HL-60 (cell line): ENCODE data around the gene F7.

Experiments used
- DNase-seq, 2 experiments: peaks; one replicate each; pipeline ENCODE4 v3.0.0-alpha.2; 2010 to 2020; ENCODE audit warnings: low read depth in 1 of 2, low spot score in 1 of 2
- H3K27ac ChIP-seq: fragments of 250-450 bp; sonication (Bioruptor Pico); replicated peaks from 2 replicates; pipeline ENCODE4 v1.5.1; 2020; ENCODE audit warnings: mild to moderate bottlenecking, moderate library complexity
- H3K27me3 ChIP-seq: fragments of 250-450 bp; sonication (Bioruptor Pico); 2 replicates; pipeline ENCODE4 v1.5.1; 2021; ENCODE audit warnings: mild to moderate bottlenecking, moderate library complexity; ENCODE audit not compliant: insufficient read depth, poor library complexity, severe bottlenecking
- H3K4me3 ChIP-seq: replicated peaks from 2 replicates; pipeline ENCODE4 v1.5.1; 2011; ENCODE audit warnings: mild to moderate bottlenecking, control low read depth, low read length; ENCODE audit not compliant: insufficient read depth
- CTCF ChIP-seq: IDR thresholded peaks from one replicate; pipeline ENCODE4 v1.5.1; 2011; ENCODE audit warnings: low read length, control low read depth, inconsistent platforms; ENCODE audit not compliant: insufficient read depth
- GABPA ChIP-seq: IDR thresholded peaks from 2 replicates; pipeline ENCODE4 v1.6.1; 2012; ENCODE audit warnings: low read depth
- POLR2AphosphoS5 ChIP-seq: IDR thresholded peaks from 2 replicates; pipeline ENCODE4 v1.6.1; 2012; ENCODE audit warnings: low read depth
- REST ChIP-seq: IDR thresholded peaks from 2 replicates; pipeline ENCODE4 v1.6.1; 2012; ENCODE audit warnings: low read depth; ENCODE audit not compliant: insufficient replicate concordance
- SPI1 ChIP-seq: IDR thresholded peaks from 2 replicates; pipeline ENCODE4 v1.6.1; 2012; ENCODE audit warnings: low read depth, mild to moderate bottlenecking, borderline replicate concordance

F7 gene

GRCh38 chr13:113058988-113059850, 46.4 kb upstream of the F7 start:
- Histone ChIP-seq H3K27me3 (no peaks in the 10 kb centered on the region), H3K27ac (no peak overlapping the region), H3K4me3 (no peak overlapping the region)
- DNase-seq: no peak
- TF ChIP-seq SPI1 (no peak), GABPA (no peak), POLR2AphosphoS5 (no peak), CTCF (no peak), REST (no peak)

GRCh38 chr13:113059891-113060290, 45.7 kb upstream of the F7 start:
- no peak for TF ChIP-seq POLR2AphosphoS5
- TF ChIP-seq CTCF: no peak
- no peak for TF ChIP-seq GABPA
- no peak for TF ChIP-seq REST
- Histone ChIP-seq H3K27me3 (no peaks in the 10 kb centered on the region), H3K27ac (no peak overlapping the region), H3K4me3 (no peak overlapping the region)
- DNase-seq: no peak

GRCh38 chr13:113060557-113061270, 44.9 kb upstream of the F7 start:
- H3K27me3 ChIP-seq: no peaks in the 10 kb centered on the region
- no peak for DNase-seq
- no peak overlapping the region for H3K4me3 ChIP-seq
- TF ChIP-seq POLR2AphosphoS5 (no peak), REST (no peak), CTCF (no peak), GABPA (no peak), SPI1 (no peak)
- no peak overlapping the region for H3K27ac ChIP-seq
